ENCODE results near the gene KCNK4.
"Not testable (repeated sequence)": the region's sequence is repeated elsewhere in the genome, so short reads cannot be mapped to it uniquely, and the experiment has no call there.

KCNK4 gene

DNA sequence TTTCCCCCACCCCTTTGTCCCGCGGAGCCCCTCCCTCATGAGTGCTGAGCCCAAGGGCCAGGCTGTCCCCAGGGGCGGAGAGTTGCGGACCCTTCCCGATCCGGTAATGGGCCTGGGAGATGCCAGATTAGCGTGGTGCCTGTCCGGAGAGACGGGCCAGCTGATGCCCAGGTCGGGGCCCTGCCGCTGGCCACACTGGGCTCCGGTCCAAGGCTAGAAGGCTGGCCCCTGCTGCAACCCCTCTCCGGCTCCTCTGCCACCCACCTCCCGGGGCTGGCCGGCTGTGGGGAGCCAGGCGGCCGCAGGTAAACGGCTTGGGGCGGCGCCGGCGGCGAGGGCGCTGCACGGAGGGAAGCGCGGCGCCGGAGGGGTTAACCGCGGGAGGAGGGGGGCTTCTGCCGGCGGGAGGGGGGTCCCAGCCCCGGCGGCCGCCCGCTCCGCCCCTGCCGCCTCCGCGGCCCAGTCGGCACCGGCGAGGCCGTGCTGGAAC, at the start of gene KCNK4:
Gene KCNK4, plus strand, starts transcription at position 41 of the 490 bp plus-strand sequence. CDS start 1,717 bp downstream, outside the sequence.
- DNase-seq = no peak

DNA sequence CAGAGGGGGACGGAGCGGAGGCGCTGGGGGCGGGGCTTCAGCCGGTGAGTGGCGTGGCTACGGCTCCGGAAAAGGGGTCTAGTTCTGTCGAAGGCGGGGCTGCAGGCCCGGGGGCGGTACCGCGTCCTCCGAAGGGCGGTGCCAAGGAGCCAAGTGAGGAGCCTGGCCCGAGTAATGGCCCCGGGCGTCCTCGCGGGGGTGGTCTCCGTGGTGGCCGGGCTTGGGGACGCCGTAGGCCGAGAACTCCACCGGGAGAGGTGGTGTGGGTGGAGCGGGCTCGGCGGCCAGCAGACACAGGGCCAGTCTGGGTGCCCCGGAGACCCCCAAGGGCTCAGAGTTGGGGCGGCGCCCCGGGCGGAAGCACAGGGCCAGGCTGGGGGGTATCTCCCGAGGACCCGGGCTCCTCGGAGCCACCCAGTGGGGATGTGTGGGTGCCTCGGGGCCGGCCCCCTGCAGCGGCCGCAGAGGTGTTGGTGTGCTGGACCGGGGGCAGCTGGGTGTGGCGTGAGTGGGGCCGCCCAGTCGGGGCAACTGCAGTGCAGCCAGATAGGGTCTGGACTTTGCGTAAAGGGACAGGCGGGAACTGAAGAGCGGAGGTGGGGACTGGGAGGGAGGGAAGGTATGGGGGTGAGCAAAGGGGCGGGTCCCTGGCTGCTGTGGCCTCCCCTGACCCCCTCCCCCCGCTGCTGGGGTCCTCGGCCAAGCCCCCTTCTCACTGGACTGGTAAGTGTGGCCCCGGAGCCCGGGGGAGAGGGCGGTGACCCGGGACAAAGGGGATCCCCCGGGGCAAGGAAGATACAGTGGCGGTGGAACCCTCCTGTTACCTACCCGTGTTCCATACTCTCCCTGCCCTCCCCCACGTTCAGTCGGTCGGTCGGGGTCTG, 49.4 kb upstream of the KCNK4 start:
- DNase-seq = peak; percentile 29

DNA sequence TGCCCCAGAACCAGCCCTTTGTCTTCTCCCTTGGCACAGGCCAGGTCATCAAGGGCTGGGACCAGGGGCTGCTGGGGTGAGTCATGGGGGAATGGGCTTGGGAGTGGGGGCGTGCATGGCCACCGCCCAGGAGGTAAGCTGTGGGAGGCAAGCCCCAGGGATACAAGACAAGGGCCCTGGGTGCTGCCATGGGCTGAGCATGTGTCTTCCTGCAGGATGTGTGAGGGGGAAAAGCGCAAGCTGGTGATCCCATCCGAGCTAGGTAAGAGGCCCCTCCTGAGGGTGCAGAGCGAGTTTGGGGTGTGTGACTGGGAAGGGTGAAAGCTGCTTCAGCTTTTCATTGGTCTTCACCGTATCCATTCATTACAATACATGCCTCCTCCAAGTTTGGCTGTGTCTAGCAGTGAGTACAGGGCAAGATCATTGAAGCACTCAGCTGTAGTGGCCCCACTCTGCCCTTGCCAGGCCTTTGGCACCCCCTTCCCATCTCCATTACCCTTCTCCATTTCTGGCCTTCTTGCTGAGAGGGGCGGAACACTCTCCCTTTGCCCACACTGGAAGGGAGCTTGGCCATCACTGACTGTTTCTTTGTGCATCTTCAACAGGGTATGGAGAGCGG, 47.8 kb upstream of the KCNK4 start:
- DNase-seq = no peak

DNA sequence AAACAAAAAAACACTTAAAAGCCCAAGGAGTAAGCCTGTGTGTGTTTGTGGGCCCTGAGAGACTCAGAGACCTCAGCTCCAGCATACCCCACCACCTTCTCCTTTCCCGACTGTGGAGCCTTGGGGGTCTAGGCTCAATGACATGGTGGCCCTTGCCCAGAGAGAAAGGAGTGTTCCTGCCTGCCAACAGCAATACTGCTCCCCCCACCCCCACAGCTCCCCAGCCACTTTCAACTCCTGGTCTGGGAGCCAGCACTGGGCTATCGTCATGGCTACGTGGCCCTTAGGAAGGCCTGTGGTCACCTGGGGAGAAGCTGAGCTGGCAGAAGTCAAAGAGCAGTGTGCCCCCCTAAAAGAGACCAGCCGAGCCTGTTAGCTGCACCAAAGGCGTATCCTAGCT, 47.0 kb upstream of the KCNK4 start:
- no peak for DNase-seq

DNA sequence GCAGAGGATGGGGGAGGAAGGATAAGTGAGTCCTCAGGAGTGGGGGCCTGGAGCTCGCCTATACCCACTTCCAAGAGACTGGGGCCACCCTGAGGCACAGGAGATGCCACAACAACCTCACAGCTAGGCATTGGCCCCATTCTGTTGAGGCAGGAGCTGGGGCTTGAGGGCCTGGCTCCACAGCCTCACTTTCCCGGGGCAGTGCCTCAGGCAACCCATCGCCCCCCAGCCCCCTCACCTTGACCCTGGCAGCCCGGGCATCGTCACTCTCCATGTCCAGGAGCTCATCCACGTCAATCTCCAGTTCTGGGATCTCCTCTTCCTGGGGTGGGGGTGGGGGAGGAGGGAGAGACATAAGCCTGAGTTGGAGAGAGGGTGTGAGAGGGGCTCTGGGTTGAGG, 46.1 kb upstream of the KCNK4 start:
- DNase-seq = no peak

DNA sequence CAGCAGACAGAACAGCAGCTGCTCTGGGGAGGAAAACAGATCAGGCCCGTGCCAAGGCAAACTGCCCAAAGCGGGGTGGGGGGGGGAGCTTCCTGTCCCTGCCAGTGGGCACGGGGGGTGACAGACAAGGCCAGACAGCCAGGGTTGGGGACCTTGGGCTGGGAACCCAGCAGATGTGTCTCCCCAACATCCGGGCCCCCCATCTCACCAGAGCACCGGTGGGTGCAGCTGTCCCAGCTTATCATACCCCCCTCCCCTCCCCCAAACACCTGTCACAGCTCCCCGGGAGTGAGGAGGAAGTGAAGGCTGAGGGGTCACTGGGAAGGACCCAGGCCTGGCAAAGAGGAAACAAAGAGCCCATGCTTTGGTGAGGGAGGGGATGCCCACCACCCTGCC, 45.7 kb upstream of the KCNK4 start:
- peak; percentile 39 for DNase-seq

DNA sequence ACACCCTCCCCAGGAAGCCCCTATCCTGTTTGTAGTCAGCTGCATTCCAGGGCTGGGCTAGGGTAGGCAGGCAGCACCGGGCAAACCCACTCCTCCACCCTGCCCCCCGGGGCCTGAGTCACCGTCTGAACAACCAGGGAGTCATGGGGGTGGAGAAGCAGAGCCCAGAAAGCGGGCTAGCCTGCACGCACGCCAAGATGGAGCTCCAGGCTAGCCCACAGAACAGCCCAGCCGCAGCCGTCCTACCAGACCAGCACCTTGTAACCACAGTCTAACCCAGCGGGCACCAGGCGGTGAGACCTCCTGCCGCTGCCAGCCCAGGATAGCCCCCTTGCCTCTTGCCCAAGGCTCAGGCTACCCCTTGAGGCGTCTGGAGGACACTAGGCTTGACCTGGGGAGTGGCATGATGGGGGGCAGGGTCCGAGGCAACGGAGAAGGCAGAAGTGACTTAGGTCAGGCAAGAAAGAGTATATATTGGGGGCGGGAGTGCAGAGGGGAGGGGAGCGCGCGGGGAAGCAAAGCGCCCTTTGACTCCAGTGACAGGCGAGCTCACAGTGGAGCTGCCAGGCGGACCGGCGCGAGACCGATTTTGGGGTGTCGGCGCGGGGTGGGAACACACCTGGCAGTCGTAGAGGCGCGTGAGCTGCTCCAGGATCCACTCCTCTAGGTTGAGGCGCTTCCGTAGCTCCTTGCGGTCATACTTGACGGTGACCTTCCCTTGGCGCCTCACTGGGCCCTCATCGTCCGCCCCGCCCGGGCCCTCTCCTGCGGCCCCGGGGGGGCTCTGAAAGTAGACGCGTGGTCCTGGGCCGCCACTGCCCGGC, 45.1 kb upstream of the KCNK4 start:
- peak; percentile 78 for DNase-seq

DNA sequence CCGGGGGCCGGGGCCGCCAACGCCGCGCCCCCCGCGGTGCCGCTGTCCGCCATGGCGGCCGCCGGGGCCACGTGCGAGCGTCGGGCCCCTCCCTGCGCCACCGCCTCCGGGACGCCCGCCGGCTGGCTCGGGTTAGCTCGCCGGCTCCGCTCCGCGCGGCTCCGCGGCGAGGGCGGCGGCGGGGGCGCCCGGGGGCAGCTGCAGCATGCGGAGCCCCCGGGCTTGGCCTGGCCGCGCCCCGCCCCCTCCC, 44.6 kb upstream of the KCNK4 start:
- DNase-seq = not testable (repeated sequence)

DNA sequence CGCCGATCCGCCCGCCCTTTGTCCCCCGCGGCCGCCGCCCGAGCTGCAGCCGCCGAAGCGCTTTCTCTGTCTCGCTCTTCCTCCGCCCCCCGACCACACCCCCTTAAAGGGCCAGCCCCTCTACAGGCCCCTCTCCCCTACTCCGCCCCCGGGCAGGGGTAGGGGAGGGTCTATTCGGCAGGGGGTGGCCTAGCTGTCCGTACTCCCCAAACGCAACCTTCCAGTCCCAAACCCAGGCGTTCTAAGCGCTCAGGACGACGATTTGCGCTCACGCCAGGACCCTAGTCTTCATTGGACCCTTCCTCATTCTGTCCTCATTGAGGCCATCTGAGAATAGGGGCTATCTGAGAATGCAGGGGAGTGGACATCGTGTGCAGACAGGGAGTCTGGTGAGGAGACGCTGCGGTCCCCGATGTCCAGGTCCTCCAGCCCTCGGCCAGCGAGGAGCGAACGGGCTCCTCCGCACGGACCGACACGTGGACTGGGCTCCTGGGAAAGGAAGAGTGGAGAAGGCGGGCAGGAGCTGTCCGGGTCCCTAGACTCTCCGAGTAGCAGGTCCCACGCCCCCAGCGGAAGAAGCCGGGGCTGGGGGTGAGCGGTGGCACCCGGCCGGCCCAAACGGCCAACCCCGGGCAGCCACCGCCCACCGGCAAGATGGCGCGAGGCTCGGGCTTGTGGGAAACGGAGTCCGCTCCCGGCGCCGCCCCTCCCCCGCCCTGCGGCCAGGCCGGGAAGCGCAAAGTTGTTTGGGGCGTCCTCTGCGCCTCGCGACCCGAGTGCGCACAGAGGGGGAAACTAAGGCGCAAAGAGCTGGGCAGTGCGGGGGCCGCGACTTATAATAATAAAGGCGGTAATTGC, 44.0 kb upstream of the KCNK4 start, which contains the start of gene PPP1R14B:
Gene PPP1R14B, minus strand, starts transcription at position 73 of the 858 bp plus-strand sequence. CDS start 270 bp downstream, outside the sequence.
- peak; percentile 91 for DNase-seq

DNA sequence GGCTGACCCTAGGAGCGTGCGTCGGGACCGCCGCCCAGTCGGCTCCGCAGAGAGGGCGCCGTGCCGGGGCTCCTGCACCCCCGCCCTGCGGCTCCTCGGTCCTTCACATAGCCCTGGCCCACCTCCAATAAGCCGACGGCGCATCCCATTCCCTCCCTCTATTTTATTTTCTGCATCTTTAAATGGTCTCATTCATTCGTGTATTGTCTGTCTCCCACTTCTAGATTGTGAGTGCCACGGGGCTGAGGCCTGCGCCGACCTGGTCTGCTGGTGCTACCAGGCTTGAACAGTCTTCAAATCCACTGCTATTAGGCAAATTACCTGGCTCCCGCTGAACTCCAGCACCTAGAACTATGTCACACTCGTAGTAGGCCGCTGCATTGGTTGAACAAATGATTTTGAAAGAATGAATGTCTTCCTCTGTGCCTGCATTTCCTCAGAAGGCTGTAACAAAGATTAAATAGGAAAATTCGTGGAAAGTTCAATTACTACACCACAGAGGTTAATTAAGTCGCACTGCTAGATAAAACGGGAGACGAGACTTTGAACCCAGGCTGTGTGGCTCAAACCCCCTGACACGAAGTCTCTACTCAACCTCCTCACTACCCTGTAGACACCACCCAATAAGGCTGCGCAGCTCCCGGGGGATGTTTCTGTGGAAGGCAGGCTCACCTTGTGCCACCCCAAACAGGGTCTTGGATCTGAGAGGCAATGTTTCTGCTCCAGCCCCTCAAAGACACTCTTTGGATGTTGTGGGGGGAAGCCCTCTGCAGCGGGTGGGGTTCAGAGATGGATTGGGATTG, 43.2 kb upstream of the KCNK4 start:
- no peak for DNase-seq

DNA sequence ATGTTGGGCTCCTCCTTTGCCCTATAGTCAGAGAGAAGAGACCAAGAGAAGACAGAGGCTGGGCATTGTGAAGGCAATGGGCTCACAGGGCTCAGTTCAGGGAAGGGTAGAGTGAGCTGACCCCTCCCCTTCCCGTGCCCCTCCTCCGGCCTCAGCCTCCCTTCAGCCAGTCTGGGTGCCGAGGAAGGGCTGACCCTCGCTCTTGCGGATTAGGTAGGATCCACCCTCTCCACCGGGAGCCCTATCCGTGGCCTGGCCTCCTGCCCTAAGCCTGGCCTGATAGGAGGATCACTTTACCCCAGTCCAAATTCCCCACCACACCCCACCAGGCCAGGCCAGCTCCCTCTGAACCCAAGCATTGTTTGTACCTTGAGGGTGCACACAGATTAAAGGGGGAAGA, 42.5 kb upstream of the KCNK4 start:
- no peak for DNase-seq

DNA sequence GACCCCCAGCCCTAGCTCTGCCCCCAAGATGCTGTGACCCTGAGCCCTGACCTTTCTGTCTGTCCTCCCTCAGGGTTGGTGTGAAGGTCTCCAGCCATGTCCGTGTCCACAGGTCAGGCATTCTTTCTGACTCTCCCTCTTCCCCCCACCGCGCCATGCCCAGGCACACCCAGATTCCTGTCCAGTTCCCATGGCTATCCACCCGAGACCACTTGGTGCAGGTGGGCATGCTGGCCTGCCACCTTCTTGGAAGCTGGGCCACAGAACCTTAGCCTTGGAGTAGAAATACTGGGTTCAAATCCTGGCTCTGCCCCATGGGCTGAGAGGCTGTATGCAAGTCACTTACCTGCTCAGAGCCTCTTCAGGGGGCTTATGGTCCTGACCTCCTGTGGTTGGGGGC, 42.1 kb upstream of the KCNK4 start:
- no peak for DNase-seq

DNA sequence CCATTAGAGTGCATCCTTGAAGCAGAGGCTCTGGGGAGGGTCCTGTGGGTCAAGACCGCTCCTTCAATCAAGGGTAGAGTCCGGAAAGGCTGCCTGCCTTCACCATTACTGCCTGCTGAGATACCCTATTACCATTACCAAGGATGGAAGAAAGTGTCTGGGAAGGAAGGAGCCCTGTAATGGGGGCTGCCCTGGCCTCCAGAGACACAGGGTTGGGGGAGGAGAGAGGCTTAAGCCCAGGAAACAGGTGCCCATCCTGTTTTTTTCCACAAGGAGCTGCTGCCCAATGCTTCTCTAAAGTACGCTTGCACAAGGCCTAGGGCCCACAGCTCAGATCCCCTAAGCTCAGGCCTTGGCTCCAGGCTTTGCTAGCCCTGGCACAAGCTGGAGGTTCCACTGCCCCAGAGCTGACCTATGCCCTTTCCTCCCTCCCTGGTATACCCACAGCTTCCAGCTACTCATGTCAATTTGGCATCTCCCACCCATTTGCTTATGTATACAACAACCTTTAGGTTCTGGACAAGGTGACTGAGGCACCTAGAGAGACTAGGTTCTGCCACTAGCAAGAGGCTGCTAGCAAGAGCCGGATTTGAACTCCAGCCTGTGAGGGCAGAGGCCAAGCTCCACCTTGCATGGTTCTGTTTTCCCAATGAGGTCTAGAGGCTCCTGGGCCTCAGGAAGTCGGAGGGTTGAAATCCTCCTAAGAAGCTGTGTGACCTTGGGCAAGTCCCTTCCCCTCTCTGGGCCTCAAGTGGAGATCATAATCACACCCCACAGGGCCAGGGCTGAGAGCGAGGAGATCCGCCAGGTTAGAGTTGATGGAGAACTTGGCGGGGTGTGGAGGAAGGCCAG, 41.3 kb upstream of the KCNK4 start:
- peak; percentile 20 for DNase-seq

DNA sequence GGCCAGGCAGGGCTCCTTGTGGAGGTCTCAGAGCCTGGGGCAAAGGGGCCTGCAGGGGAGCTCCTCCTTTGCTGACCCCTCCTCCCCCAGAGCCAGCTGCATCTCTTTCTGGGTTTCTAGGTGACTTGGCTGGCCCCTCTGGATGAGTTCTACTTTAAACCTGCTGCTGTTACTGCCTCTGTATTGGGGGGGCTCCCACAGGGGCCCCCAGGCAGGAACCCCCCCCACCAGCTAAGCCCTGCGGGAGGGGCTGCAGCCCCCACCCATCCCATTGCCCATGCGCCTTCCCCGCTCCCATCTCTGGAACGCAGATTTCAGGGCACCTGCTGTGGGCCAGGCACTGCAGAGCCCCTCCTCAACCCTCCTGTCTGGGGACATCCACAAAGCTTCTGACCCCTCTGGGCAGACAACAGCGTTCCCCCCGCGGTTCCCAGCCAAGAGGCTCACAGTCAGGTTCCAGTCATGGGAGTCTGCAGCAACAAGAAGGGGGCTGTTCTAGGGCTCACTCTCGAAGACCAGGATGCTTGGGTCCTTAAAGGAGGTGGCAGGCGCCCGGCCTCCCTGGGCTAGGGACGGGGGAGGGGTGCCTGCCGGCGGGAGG, 40.6 kb upstream of the KCNK4 start:
- no peak for DNase-seq

DNA sequence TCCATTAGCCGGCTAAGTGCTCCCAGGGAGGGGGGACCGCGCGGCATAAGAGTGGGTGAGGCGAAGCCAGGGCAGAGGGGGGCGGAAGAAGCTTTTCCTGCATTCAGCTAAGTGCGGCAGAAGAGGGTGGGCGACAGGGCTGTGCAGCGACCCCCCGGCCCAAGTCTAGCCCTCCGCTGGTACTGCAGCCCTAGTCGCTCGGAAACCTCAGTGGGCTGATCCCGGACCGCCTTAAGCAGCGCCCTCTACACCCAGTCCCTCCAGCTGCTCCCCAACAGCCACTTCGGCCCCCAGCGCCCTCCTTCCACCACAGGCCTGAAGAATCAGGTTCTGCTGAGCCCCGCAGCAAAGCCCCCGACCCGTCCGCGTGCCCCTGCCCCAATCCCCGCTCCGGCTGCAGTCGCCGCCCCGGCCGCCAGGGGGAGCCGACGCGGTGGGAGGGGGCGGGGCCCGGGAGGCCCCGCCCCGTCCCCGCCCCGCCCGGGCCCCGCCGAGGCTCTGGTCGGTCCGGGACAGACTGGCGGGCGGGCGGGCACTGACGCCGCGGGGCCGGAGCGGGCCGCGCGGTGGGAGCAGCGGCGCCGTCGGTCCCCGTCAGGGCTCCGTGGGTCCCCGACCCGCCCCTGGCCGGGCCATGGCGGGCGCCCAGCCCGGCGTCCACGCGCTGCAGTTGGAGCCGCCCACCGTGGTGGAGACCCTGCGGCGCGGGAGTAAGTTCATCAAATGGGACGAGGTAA, 39.9 kb upstream of the KCNK4 start, which contains the start of gene PLCB3:
Gene PLCB3, plus strand, starts transcription at position 515 of the 737 bp plus-strand sequence. Its CDS starts 120 bp downstream, at position 635.
- DNase-seq = peak; percentile 75

DNA sequence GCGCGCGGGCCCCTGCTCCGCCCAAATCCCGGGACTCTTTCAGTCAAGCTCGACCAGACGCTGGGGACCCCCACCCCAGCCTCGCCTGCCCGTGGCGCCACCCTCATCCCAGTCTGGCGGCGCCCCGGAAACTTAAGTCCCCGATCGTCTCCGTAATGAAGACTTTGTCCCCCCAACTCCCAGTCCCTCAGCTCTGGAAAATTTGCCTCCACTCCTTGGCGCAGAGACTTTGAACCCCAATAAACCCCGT, 39.4 kb upstream of the KCNK4 start:
- DNase-seq = no peak

DNA sequence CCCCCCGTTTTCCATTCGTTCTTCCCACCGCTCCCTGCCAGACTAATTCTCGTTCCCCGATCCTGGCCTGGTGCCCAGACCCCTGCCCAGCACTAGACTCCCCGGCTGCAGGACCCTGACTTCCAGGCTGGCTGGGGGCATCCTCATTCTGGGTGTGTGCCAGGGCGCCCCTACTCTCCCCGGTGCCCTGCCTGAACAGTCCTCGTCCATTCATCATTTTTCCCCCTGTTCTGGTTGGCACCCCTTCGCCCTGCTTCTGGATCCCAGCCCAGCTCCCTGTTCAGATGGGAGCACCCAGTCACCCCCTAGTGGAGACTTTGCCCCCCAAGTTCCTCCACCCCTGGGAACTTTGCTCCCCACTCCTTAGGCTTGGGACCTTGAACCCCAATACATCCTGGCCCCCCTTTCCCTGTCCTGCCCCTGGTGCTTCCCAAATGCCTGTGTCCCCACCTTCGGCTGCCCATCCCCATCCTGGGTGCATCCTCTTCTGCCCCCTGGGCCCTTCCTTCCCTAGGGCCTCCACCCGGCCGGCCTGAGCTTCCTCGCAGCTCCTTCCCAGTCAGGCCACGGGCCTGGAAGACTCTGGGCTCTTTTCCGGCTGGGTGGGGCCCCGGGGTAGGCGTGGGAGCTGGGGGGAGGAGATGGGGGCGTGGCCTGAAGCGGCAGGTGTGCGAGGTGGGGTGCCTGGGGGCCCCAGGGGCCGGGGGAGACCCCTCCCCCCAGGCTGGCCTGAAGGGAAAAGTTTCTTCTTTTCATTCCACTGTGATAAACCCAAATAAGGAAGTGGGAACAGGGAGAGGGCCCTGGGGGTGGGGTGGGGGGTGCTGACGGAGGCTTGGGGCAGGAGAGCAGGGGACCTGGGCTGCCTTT, 38.9 kb upstream of the KCNK4 start:
- peak; percentile 21 for DNase-seq

DNA sequence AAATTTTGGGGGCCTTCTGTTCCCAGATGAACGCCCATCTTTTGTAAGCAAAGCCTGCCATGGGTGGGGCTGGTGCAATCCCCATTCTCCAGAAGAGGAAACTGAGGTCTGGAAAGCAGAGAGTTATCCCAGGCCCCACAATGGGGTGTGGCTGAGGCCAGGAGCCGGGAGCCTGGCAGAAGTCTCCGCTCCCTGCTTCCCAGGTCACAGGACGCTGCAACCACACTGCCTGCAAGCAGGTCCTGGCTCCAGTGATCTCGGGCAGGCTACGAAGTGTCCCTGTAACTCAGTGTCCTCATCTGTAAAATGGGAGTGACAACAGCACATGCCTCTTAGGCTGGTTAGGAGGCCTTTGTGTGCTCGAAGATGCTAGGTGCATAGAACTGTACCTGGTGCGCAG, 38.1 kb upstream of the KCNK4 start:
- DNase-seq = no peak

DNA sequence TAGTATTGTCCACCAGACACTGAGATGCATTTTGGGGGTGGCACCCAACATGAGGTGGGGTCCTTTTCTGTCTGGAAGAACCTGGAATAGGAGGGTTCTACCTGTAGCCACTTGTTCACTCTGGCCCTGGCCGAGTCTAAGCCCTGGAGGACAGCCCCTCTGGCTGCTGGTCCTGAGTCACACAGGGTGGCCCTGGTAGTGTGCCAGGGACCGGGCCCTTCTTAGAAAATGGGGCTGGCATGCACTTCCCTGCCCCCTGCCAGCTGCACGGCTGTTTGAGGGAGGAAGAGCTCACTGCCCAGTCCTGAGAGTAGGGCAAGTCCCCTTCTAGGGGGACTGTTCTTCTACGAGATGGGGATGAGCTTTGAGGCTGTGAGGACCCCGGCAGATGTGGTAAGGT, 37.6 kb upstream of the KCNK4 start:
- no peak for DNase-seq
